ENCODE results near the gene PDP2. TPM values are rescaled to one million over a fixed set of nuclear protein-coding genes. Genes with fewer than 3 reads are reported as not detected.

The PDP2 gene
- total RNA-seq, 2 donors from 2014 or later: 16.0 to 25.9 TPM

DNA sequence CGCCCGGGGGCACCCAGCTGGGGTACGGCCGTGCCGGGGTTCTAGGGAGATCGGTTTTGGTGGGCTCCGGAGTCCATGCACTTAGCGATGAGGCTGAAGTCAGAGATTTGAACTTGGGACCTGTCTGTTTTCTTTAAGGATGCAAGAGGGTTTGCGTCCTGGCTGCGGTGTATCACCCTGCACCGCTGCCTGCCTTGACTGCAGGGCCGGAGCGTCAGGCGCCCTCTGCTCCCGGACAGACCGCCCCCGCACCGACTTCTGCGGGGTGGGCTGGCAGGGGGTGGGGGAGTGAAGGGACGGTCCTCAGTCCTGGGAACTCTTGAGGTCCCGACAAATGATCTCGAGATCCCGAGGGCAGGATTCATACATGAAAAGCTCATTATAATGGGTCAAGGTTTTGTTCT lies 701 bp downstream of the PDP2 start:
- Histone ChIP-seq H3K27ac (no peak overlapping the region), H3K36me3 (peaks cover 5% of the 10 kb centered on the region), H3K4me1 (peaks cover 4% of the 10 kb centered on the region), H3K9ac (ENCODE audit: low read depth in 2 of 2, low read length in 2 of 2) (peak overlapping the region; percentile 68 to 90), H3K4me3 (peak overlapping the region; percentile 82), H3K9me3 (no peaks in the 10 kb centered on the region), H3K27me3 (no peaks in the 10 kb centered on the region)
- TF ChIP-seq, protein P1, sequence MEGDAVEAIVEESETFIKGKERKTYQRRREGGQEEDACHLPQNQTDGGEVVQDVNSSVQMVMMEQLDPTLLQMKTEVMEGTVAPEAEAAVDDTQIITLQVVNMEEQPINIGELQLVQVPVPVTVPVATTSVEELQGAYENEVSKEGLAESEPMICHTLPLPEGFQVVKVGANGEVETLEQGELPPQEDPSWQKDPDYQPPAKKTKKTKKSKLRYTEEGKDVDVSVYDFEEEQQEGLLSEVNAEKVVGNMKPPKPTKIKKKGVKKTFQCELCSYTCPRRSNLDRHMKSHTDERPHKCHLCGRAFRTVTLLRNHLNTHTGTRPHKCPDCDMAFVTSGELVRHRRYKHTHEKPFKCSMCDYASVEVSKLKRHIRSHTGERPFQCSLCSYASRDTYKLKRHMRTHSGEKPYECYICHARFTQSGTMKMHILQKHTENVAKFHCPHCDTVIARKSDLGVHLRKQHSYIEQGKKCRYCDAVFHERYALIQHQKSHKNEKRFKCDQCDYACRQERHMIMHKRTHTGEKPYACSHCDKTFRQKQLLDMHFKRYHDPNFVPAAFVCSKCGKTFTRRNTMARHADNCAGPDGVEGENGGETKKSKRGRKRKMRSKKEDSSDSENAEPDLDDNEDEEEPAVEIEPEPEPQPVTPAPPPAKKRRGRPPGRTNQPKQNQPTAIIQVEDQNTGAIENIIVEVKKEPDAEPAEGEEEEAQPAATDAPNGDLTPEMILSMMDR (IDR thresholded peaks at IDR 0.05): no peak
- DNase-seq: no peak
- intact Hi-C loops (cut with DNase I): no loop called here

DNA sequence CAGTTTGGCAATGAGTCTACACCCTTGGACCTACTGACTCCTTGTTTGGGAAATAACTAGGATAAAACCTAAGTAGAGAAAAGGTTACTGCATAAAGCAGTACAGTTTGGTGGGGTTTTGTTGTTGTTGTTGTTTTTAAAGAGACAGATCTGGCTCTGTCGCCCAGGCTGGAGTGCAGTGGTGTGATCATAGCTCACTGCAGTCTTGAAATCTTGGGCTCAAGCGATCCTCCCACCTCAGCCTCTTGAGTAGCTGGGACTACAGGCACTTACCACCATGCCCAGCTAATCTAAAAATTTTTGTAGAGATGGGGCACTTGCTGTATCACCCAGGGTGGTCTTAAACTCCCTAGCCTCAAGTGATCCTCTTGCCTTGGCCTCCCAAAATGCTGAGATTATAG lies 1.2 kb downstream of the PDP2 start:
- intact Hi-C loops (cut with DNase I): no loop called here
- Histone ChIP-seq H3K9me3 (no peaks in the 10 kb centered on the region), H3K27ac (no peak overlapping the region), H3K36me3 (peaks cover 5% of the 10 kb centered on the region), H3K4me1 (peaks cover 4% of the 10 kb centered on the region), H3K4me3 (peak overlapping the region; percentile 82), H3K9ac (ENCODE audit: low read depth in 2 of 2, low read length in 2 of 2) (no peak overlapping the region), H3K27me3 (no peaks in the 10 kb centered on the region)
- no peak for DNase-seq
- TF ChIP-seq, protein P1 (IDR thresholded peaks at IDR 0.05): no peak

DNA sequence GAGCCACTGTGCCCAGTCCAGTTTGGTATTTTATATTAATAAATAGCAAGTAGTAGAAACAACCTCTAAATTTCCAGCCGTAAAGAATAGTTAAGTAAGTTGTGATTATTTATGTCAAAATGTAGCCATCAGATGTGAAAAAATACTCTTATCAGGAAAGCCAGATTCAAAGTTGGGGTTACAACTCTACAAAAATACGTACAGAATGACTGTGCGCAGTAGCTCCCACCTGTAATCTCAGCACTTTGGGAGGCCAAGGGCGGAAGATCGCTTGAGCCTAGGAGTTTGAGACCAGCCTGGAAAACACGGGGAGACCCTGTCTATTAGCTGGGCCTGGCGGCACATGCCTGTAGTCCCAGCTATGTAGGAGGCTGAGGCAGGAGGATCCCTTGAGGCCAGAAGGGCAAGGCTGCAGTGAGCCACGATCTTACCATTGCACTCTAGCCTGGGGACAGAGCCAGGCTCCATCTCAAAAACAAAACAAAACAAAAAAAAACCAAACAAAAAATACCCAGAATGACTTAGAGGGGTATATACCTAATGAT lies 1.7 kb downstream of the PDP2 start:
- no peak overlapping the region for H3K27ac ChIP-seq
- TF ChIP-seq, protein P1 (IDR thresholded peaks at IDR 0.05): no peak
- no peaks in the 10 kb centered on the region for H3K9me3 ChIP-seq
- H3K27me3 ChIP-seq: no peaks in the 10 kb centered on the region
- DNase-seq: no peak
- H3K36me3 ChIP-seq: peaks cover 5% of the 10 kb centered on the region
- no peak overlapping the region for H3K9ac ChIP-seq (ENCODE audit: low read depth in 2 of 2, low read length in 2 of 2)
- no peak overlapping the region for H3K4me3 ChIP-seq
- intact Hi-C loops (cut with DNase I): no loop called here
- H3K4me1 ChIP-seq: peaks cover 4% of the 10 kb centered on the region

DNA sequence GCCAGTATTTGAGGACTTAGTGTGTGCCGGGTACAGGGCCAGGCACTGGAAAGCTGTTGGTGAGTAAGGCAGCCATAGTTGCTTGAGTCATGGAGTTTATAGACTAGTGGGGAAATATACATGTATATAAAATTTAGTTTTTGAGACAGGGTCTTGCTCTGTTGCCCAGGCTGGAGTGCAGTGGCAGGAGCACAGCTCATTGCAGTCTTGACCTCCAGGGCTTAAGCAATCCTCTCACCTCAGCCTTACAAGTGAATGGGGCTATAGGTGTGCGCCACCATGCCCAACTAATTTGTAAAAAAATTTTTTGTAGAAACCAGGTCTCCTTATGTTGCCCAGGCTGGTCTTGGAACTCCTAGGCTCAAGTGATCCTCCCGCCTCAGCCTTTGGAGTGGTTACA lies 2.4 kb downstream of the PDP2 start:
- Histone ChIP-seq H3K27ac (no peak overlapping the region), H3K4me1 (peaks cover 4% of the 10 kb centered on the region), H3K9me3 (no peaks in the 10 kb centered on the region), H3K9ac (ENCODE audit: low read depth in 2 of 2, low read length in 2 of 2) (no peak overlapping the region), H3K4me3 (no peak overlapping the region), H3K36me3 (peaks cover 5% of the 10 kb centered on the region), H3K27me3 (no peaks in the 10 kb centered on the region)
- intact Hi-C loops (cut with DNase I): no loop called here
- DNase-seq: no peak
- TF ChIP-seq, protein P1 (IDR thresholded peaks at IDR 0.05): no peak

DNA sequence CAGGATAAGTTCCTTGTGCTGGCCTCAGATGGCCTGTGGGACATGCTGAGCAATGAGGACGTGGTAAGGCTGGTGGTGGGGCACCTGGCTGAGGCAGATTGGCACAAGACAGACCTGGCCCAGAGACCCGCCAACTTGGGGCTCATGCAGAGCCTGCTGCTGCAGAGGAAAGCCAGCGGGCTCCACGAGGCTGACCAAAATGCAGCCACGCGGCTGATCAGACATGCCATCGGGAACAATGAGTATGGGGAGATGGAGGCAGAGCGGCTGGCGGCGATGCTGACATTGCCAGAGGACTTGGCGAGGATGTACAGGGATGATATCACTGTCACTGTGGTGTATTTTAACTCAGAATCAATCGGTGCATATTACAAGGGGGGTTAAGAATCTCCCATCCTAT lies 5.2 kb downstream of the PDP2 start:
- no peak for DNase-seq
- Histone ChIP-seq H3K4me3 (no peak overlapping the region), H3K4me1 (peaks cover 4% of the 10 kb centered on the region), H3K27ac (no peak overlapping the region), H3K9me3 (no peaks in the 10 kb centered on the region), H3K9ac (ENCODE audit: low read depth in 2 of 2, low read length in 2 of 2) (no peak overlapping the region), H3K36me3 (peaks cover 5% of the 10 kb centered on the region), H3K27me3 (no peaks in the 10 kb centered on the region)
- TF ChIP-seq, protein P1 (IDR thresholded peaks at IDR 0.05): no peak
- intact Hi-C loops (cut with DNase I): no loop called here

All from colonic mucosa (tissue), 4 donors.